Astrocyte (in vitro differentiated cells and primary cell): Measurements from ENCODE around the gene SPATA13. TPM values are rescaled to one million over a fixed set of nuclear protein-coding genes. Genes with fewer than 3 reads are reported as not detected.

Experiments
- DNase-seq: peaks from one replicate; pipeline ENCODE4 v3.0.0-alpha.2; 2010; ENCODE audit warnings: low read depth
- FAIRE-seq: peaks from 2 replicates; lab custom pipeline; 2011; peaks lifted over from hg19 to GRCh38; lab: Jason Lieb, UNC
- H2AFZ ChIP-seq: 2 replicates; pipeline ENCODE4 v1.6.0; 2012; ENCODE audit warnings: low read depth, low read length, inconsistent platforms
- H3K27ac ChIP-seq: 2 replicates; pipeline ENCODE4 v1.5.1; 2011; ENCODE audit warnings: low read depth, low read length, inconsistent platforms
- H3K27me3 ChIP-seq: 2 replicates; pipeline ENCODE4 v1.6.0; 2011; ENCODE audit warnings: low read length, inconsistent platforms; ENCODE audit not compliant: insufficient read depth
- H3K36me3 ChIP-seq: 2 replicates; pipeline ENCODE4 v1.5.1; 2011; ENCODE audit warnings: low read length, inconsistent platforms; ENCODE audit not compliant: insufficient read depth
- H3K4me1 ChIP-seq: 2 replicates; pipeline ENCODE4 v1.5.1; 2011; ENCODE audit warnings: low read length, inconsistent platforms; ENCODE audit not compliant: insufficient read depth
- H3K4me2 ChIP-seq: 2 replicates; pipeline ENCODE4 v1.6.0; 2012; ENCODE audit warnings: low read length, inconsistent platforms
- H3K4me3 ChIP-seq: 2 replicates; pipeline ENCODE4 v1.5.1; 2011; ENCODE audit warnings: low read depth, mild to moderate bottlenecking, low read length, inconsistent platforms; ENCODE audit not compliant: insufficient read depth
- H3K79me2 ChIP-seq: 2 replicates; pipeline ENCODE4 v1.6.0; 2012; ENCODE audit warnings: mild to moderate bottlenecking, low read length, inconsistent platforms; ENCODE audit not compliant: insufficient read depth
- H3K9ac ChIP-seq: 2 replicates; pipeline ENCODE4 v1.6.0; 2012; ENCODE audit warnings: mild to moderate bottlenecking, low read length, inconsistent platforms
- H3K9me3 ChIP-seq: 2 replicates; pipeline ENCODE4 v1.5.1; 2012; ENCODE audit warnings: low read depth, mild to moderate bottlenecking, low read length, inconsistent platforms; ENCODE audit not compliant: insufficient read depth
- H4K20me1 ChIP-seq: 2 replicates; pipeline ENCODE4 v1.6.0; 2012; ENCODE audit warnings: low read length, inconsistent platforms; ENCODE audit not compliant: insufficient read depth
- H3K27ac Mint-ChIP-seq: one replicate; pipeline ENCODE4 v1.8.0; 2021; ENCODE audit warnings: mild to moderate bottlenecking, mixed read lengths; ENCODE audit not compliant: unreplicated experiment
- H3K27me3 Mint-ChIP-seq: one replicate; pipeline ENCODE4 v1.8.0; 2021; ENCODE audit warnings: low read depth, mixed read lengths; ENCODE audit not compliant: unreplicated experiment
- H3K36me3 Mint-ChIP-seq: one replicate; pipeline ENCODE4 v1.8.0; 2021; ENCODE audit warnings: low read depth, mixed read lengths; ENCODE audit not compliant: unreplicated experiment
- H3K4me1 Mint-ChIP-seq: one replicate; pipeline ENCODE4 v1.8.0; 2021; ENCODE audit warnings: low read depth, mixed read lengths; ENCODE audit not compliant: unreplicated experiment
- H3K4me3 Mint-ChIP-seq: one replicate; pipeline ENCODE4 v1.8.0; 2021; ENCODE audit warnings: mild to moderate bottlenecking, moderate library complexity, mixed read lengths; ENCODE audit not compliant: unreplicated experiment
- H3K9me3 Mint-ChIP-seq: one replicate; pipeline ENCODE4 v1.8.0; 2021; ENCODE audit warnings: mild to moderate bottlenecking, mixed read lengths; ENCODE audit not compliant: unreplicated experiment
- EZH2 ChIP-seq: IDR thresholded peaks from 2 replicates; pipeline ENCODE4 v1.6.1; 2012; ENCODE audit warnings: mild to moderate bottlenecking, low read length, inconsistent platforms; ENCODE audit not compliant: insufficient read depth
- total RNA-seq: library from RNA; stranded (reverse); gene quantifications from 2 replicates; pipeline ENCODE4 v1.2.1, GENCODE V29; 2021
- TF ChIP-seq, protein P1 (sequence below): IDR thresholded peaks from 2 replicates; pipeline ENCODE4 v1.5.1; 2011; ENCODE audit warnings: low read depth, mild to moderate bottlenecking, inconsistent platforms, low read length, moderate library complexity; ENCODE audit not compliant: insufficient read depth

The SPATA13 gene
- total RNA-seq, 1 donor from 2014 or later, result 6.2 TPM

DNA sequence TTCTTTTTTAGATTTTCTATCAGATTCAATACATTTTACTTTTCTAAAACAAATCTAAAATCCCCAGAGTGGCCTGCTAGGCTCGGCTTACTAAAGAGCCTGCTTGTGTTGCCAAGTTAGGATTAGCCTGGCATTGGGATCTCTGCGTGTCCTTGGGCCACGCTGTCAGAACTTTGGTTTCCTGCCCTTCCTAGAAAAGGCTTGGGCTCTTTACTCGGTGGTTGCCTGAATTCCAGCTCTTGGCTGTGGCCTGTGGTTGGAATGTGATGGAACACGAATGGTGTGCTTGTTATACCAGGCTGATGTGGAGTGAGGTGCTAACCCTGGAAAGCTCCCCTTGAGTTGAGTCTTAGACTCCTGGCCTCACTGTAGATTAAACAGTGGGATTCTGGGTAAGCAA is 8.5 kb downstream of the SPATA13 start:
- DNase-seq, result peak; percentile 67
- no peaks in the 10 kb centered on the region for H4K20me1 ChIP-seq
- peaks cover 3% of the 10 kb centered on the region for H3K36me3 Mint-ChIP-seq
- peak overlapping the region; percentile 41 for H3K4me2 ChIP-seq
- H3K4me1 ChIP-seq, result peaks cover 27% of the 10 kb centered on the region
- H2AFZ ChIP-seq, result no peak overlapping the region
- H3K79me2 ChIP-seq, result peaks cover 19% of the 10 kb centered on the region
- H3K27me3 Mint-ChIP-seq, result no peaks in the 10 kb centered on the region
- peak; percentile 32 for FAIRE-seq
- H3K27ac ChIP-seq, result no peak overlapping the region
- no peak overlapping the region for H3K9ac ChIP-seq
- H3K4me3 Mint-ChIP-seq, result no peak overlapping the region
- H3K27me3 ChIP-seq, result no peaks in the 10 kb centered on the region
- TF ChIP-seq EZH2, result no peak
- TF ChIP-seq, protein P1, sequence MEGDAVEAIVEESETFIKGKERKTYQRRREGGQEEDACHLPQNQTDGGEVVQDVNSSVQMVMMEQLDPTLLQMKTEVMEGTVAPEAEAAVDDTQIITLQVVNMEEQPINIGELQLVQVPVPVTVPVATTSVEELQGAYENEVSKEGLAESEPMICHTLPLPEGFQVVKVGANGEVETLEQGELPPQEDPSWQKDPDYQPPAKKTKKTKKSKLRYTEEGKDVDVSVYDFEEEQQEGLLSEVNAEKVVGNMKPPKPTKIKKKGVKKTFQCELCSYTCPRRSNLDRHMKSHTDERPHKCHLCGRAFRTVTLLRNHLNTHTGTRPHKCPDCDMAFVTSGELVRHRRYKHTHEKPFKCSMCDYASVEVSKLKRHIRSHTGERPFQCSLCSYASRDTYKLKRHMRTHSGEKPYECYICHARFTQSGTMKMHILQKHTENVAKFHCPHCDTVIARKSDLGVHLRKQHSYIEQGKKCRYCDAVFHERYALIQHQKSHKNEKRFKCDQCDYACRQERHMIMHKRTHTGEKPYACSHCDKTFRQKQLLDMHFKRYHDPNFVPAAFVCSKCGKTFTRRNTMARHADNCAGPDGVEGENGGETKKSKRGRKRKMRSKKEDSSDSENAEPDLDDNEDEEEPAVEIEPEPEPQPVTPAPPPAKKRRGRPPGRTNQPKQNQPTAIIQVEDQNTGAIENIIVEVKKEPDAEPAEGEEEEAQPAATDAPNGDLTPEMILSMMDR, result no peak
- H3K9me3 Mint-ChIP-seq, result peaks cover 2% of the 10 kb centered on the region
- peak overlapping the region; percentile 68 for H3K27ac Mint-ChIP-seq
- H3K36me3 ChIP-seq, result no peaks in the 10 kb centered on the region
- peaks cover 28% of the 10 kb centered on the region for H3K4me1 Mint-ChIP-seq
- no peak overlapping the region for H3K4me3 ChIP-seq
- no peaks in the 10 kb centered on the region for H3K9me3 ChIP-seq

DNA sequence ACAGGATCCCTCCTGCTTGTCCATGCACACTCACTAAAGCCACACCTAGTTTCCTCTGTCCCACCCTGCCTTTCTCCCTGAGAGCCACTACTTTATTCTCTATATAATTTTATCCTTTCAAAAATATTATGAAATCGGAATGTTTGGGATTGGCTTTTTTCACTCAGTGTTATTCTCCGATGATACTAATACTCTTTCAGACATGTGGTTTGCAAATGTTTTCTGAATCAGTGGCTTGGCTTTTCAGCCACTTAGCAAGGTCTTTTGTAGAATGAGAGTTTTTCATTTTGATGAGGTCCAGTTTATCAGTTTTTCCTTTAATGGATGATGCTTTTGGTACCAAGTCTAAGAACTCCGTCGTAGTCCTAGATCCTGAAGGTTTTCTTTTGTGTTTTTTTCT is 11.6 kb downstream of the SPATA13 start:
- peaks cover 2% of the 10 kb centered on the region for H3K36me3 Mint-ChIP-seq
- TF ChIP-seq, protein P1, result no peak
- TF ChIP-seq EZH2, result no peak
- no peaks in the 10 kb centered on the region for H4K20me1 ChIP-seq
- peaks cover 18% of the 10 kb centered on the region for H3K4me1 ChIP-seq
- no peak overlapping the region for H3K4me2 ChIP-seq
- H3K9ac ChIP-seq, result no peak overlapping the region
- peaks cover 8% of the 10 kb centered on the region for H3K79me2 ChIP-seq
- H3K9me3 Mint-ChIP-seq, result peaks cover 2% of the 10 kb centered on the region
- no peaks in the 10 kb centered on the region for H3K27me3 Mint-ChIP-seq
- peaks cover 15% of the 10 kb centered on the region for H3K4me1 Mint-ChIP-seq
- no peak overlapping the region for H3K4me3 ChIP-seq
- no peak overlapping the region for H2AFZ ChIP-seq
- no peak overlapping the region for H3K27ac Mint-ChIP-seq
- DNase-seq (no peak), FAIRE-seq (no peak)
- H3K9me3 ChIP-seq, result no peaks in the 10 kb centered on the region
- no peak overlapping the region for H3K27ac ChIP-seq
- H3K4me3 Mint-ChIP-seq, result no peak overlapping the region
- H3K27me3 ChIP-seq, result no peaks in the 10 kb centered on the region
- no peaks in the 10 kb centered on the region for H3K36me3 ChIP-seq

DNA sequence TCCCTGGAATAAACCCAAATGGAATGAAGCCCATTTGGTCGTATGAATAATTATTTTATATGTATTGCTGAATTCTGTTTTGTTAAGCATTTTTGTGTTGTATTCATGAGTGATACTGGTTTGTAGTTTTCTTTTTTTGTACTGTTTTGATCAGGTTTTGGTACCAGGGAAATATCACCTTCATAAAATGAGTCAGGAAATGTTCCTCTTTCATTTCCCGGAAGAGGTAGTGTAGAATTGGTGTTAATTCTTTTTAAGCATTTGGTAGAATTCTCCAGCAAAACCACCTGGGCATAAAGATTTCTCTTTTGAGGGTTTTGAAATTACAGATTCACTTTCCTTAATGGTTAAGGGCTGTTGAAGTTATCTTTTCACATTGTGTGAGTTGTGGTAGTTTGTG is 13.3 kb downstream of the SPATA13 start:
- Mint-ChIP-seq H3K27ac (no peak overlapping the region), H3K4me1 (peaks cover 10% of the 10 kb centered on the region), H3K27me3 (no peaks in the 10 kb centered on the region), H3K4me3 (no peak overlapping the region), H3K36me3 (peaks cover 2% of the 10 kb centered on the region), H3K9me3 (peaks cover 2% of the 10 kb centered on the region)
- no peak for TF ChIP-seq EZH2
- TF ChIP-seq, protein P1, result no peak
- Histone ChIP-seq H3K9me3 (no peaks in the 10 kb centered on the region), H3K79me2 (peaks cover 8% of the 10 kb centered on the region), H3K27me3 (no peaks in the 10 kb centered on the region), H3K36me3 (no peaks in the 10 kb centered on the region), H3K4me1 (peaks cover 9% of the 10 kb centered on the region), H3K4me2 (no peak overlapping the region), H4K20me1 (no peaks in the 10 kb centered on the region), H3K9ac (no peak overlapping the region), H3K27ac (no peak overlapping the region), H3K4me3 (no peak overlapping the region), H2AFZ (no peak overlapping the region)
- DNase-seq, result no peak
- FAIRE-seq, result no peak
